ENCODE results near the gene ANKEF1. TPM values are rescaled to one million over a fixed set of nuclear protein-coding genes. Genes with fewer than 3 reads are reported as not detected.
A peak's percentile ranks its signal among the peaks of the same experiment; 100 is the strongest.

The ANKEF1 gene
- total RNA-seq (1 to 10 TPM; 1.1 to 2.7 (median 1.7) TPM), polyA plus RNA-seq (1 to 10 TPM in 2 of 3 donors, under 1 TPM in 1; 0.52 to 1.3 (median 1.3) TPM)
- long read RNA-seq, donor 1, partial matches to known transcripts: 1 of 1 reads
- long read RNA-seq, donor 1, other reads (novel, unspliced or antisense): 0 of 1 reads
- long read RNA-seq, donor 2, partial matches to known transcripts: 1 of 2 reads
- long read RNA-seq, donor 2, other reads (novel, unspliced or antisense): 1 of 2 reads

DNA sequence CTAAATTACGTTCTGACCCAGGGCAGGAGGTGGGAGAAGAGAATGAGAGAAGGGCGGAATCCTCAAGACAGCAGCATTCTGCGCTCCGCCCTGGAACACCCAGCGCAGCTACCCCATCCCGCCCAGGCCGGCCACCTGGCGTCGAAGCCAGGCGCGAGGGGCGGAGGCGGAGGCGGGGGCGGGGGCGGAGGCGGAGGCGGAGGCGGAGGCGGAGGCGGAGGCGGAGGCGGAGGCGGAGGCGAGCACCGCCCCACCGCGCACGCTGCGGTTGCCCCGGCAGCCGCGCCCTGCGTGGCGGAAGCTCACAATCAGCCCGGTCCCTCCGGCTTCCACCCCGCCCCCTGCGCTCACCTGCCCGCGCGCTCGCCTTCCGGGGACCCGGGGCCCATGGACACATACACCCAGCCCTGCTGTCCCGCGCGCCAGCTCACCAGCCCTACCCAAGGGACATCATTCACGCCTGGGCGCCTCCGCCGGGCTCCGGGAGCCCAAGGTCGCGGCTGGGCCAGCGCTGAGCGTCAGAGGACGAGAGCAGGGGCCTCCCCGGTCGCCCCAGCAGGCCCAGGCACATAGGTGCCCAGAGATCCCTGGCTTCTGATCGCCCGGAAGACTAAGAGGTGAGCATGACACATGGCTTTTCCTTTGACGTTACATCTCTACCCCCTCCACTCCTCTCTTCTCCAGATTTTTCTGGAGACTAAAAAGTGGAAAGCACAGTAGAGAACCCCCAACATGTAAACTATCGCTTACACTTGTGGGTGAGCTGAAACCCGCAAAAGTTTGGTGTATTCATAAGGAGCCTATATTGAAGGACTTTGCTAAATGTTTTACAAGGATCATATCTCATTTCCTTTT, at the start of gene ANKEF1:
Gene ANKEF1, plus strand, starts transcription at position 271 of the 855 bp plus-strand sequence. CDS start 3,315 bp downstream, outside the sequence.
- Histone ChIP-seq H3K27ac (no peak within 1 kb of the TSS), H3K27me3 (ENCODE audit: insufficient read depth in 3 of 3, low read length in 2 of 3) (no peaks in the 10 kb centered on the region)
- intact Hi-C loops (cut with DNase I): loop anchor here in 1 of 2 donors (10.0 kb wide), 1 partner anchor 400 kb away; the partner anchor contains the start of genes MKKS and SLX4IP

DNA sequence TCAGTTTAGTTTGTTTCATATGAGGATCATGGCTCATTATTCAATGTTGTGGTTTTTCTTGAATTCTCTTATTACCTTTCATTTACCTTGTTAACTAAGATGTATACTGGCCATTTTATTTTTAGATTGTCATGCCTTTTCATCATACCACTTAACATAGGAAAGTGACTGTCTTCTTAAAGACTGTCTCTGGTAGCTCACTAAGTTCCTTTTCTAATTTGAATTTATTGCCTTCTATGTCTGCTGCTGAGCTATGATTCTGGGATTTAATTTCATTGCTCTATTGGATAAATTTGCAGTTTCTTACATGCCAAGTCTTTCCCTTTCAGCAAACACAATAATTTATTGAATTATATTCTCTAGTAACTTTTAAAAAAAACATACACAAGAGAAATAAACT, 49.5 kb upstream of the ANKEF1 start:
- H3K27ac ChIP-seq: no peak overlapping the region
- DNase-seq (no peak), ATAC-seq (no peak)
- intact Hi-C loops (cut with DNase I): no loop called here
- H3K27me3 ChIP-seq (ENCODE audit: insufficient read depth in 3 of 3, low read length in 2 of 3): no peaks in the 10 kb centered on the region
- H3K9me3 ChIP-seq: no peaks in the 10 kb centered on the region
- TF ChIP-seq, protein P1, sequence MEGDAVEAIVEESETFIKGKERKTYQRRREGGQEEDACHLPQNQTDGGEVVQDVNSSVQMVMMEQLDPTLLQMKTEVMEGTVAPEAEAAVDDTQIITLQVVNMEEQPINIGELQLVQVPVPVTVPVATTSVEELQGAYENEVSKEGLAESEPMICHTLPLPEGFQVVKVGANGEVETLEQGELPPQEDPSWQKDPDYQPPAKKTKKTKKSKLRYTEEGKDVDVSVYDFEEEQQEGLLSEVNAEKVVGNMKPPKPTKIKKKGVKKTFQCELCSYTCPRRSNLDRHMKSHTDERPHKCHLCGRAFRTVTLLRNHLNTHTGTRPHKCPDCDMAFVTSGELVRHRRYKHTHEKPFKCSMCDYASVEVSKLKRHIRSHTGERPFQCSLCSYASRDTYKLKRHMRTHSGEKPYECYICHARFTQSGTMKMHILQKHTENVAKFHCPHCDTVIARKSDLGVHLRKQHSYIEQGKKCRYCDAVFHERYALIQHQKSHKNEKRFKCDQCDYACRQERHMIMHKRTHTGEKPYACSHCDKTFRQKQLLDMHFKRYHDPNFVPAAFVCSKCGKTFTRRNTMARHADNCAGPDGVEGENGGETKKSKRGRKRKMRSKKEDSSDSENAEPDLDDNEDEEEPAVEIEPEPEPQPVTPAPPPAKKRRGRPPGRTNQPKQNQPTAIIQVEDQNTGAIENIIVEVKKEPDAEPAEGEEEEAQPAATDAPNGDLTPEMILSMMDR (IDR thresholded peaks at IDR 0.05): no peak
- no peak overlapping the region for H3K4me3 ChIP-seq
- H3K4me1 ChIP-seq: no peaks in the 10 kb centered on the region
- H3K36me3 ChIP-seq (ENCODE audit: insufficient read depth in 1 of 2, low read depth in 1 of 2): no peaks in the 10 kb centered on the region

More for the DNA sequence above, at the start of gene ANKEF1:
- H3K4me1 ChIP-seq: no peaks in the 10 kb centered on the region
- H3K36me3 ChIP-seq (ENCODE audit: insufficient read depth in 1 of 2, low read depth in 1 of 2): no peaks in the 10 kb centered on the region
- peak within 1 kb of the TSS; percentile 79 for H3K4me3 ChIP-seq
- 3 to 7% (median 6%) methylated on average over 24 to 65 of the region's 65 CpGs for WGBS, 3 donors
- DNase-seq (peak; percentile 73 to 82), ATAC-seq (peak; percentile 95 to 99 (median 98))
- H3K9me3 ChIP-seq: no peaks in the 10 kb centered on the region
- TF ChIP-seq, protein P1 (IDR thresholded peaks at IDR 0.05): no peak

DNA sequence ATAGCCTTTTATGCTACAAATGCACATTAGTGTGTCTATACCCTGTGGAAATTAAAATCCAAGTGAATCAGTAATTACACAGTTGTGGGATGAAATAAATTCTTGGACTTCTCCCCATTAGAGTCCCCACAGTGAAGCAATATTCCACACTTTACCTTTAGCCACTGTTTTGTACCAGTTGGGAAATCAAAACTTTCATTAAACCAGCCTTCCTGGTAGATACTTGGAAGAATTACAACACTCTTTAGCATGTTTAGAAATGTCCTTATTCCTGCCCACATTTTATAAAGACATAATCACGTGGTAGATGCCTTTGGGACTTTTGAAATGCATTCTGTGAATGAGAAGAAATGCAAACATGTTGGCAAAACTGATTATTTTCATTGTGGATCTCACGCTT, 49.0 kb upstream of the ANKEF1 start:
- Histone ChIP-seq H3K27ac (no peak overlapping the region), H3K27me3 (ENCODE audit: insufficient read depth in 3 of 3, low read length in 2 of 3) (no peaks in the 10 kb centered on the region), H3K4me1 (no peaks in the 10 kb centered on the region), H3K4me3 (no peak overlapping the region), H3K36me3 (ENCODE audit: insufficient read depth in 1 of 2, low read depth in 1 of 2) (no peaks in the 10 kb centered on the region), H3K9me3 (no peaks in the 10 kb centered on the region)
- TF ChIP-seq, protein P1 (IDR thresholded peaks at IDR 0.05): no peak
- intact Hi-C loops (cut with DNase I): no loop called here
- no peak for DNase-seq
- 48 to 55% (median 52%) methylated on average over 2 of the region's 2 CpGs for WGBS, 3 donors
- ATAC-seq: no peak

DNA sequence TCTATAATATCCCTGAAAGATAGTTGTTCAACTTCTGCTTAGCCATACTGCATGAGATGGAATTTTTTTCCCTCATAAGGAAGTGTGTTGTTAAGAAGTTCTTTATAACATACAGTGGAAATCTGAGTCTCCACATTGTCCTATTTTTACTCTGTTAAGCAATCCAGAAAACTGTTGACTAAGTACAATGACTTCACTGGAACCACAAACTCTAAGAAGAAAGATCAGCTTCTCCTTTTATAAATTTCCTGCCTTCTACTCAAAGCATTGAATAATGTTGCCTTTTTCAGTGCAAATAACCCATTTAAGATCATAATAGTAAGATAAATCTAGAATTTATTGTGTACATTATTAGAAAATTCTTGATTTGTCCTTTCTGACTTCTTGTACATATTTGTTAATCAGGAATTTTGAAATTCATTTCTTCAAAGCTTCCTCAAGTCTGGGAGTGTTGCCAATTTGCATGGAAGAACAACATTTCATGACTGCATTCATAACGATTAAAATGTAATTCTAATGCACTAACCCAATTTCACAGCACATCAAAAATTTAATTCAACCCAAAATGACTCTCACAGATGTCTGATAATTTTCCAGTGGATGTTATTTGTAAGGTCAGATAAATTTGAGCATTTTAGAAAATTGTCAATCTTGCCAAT, 45.6 kb upstream of the ANKEF1 start:
- no peaks in the 10 kb centered on the region for H3K9me3 ChIP-seq
- no peak for DNase-seq
- no peak for ATAC-seq
- H3K4me1 ChIP-seq: no peaks in the 10 kb centered on the region
- no peak overlapping the region for H3K4me3 ChIP-seq
- TF ChIP-seq, protein P1 (IDR thresholded peaks at IDR 0.05): no peak
- no peak overlapping the region for H3K27ac ChIP-seq
- WGBS, 3 donors: 0 to 3% (median 0%) methylated on average over 1 of the region's 1 CpG
- no peaks in the 10 kb centered on the region for H3K36me3 ChIP-seq (ENCODE audit: insufficient read depth in 1 of 2, low read depth in 1 of 2)
- H3K27me3 ChIP-seq (ENCODE audit: insufficient read depth in 3 of 3, low read length in 2 of 3): no peaks in the 10 kb centered on the region
- intact Hi-C loops (cut with DNase I): no loop called here

Data from psoas muscle (tissue), 8 donors.